Muscle layer of colon (tissue), 2 donors: ENCODE data around the gene TMEM43.

Experiments
- H3K27ac ChIP-seq: one replicate; pipeline ENCODE4 v1.7.0; 2013; ENCODE audit warnings: low read depth, mild to moderate bottlenecking, low read length, moderate library complexity
- H3K27me3 ChIP-seq, 2 donors: one replicate each; pipeline ENCODE4 v1.7.0; 2013; ENCODE audit warnings: low read length in 2 of 2, mild to moderate bottlenecking in 2 of 2; ENCODE audit not compliant: insufficient read depth in 2 of 2, control insufficient read depth in 1 of 2
- H3K36me3 ChIP-seq: one replicate; pipeline ENCODE4 v1.7.0; 2013; ENCODE audit warnings: mild to moderate bottlenecking, low read length; ENCODE audit not compliant: insufficient read depth
- H3K4me1 ChIP-seq: one replicate; pipeline ENCODE4 v1.7.0; 2013; ENCODE audit warnings: mild to moderate bottlenecking, low read length; ENCODE audit not compliant: insufficient read depth
- H3K4me3 ChIP-seq, 2 donors: one replicate each; pipeline ENCODE4 v1.7.0; 2013; ENCODE audit warnings: low read length in 2 of 2, low read depth in 1 of 2, mild to moderate bottlenecking in 1 of 2, moderate library complexity in 1 of 2
- H3K9ac ChIP-seq: one replicate; pipeline ENCODE4 v1.7.0; 2013; ENCODE audit warnings: low read length
- H3K9me3 ChIP-seq: one replicate; pipeline ENCODE4 v1.7.0; 2013; ENCODE audit warnings: mild to moderate bottlenecking, low read length
- donor health status: abdominal sarcoma.
- donor health status: Adenocarcinoma of cecum.

Gene TMEM43

DNA sequence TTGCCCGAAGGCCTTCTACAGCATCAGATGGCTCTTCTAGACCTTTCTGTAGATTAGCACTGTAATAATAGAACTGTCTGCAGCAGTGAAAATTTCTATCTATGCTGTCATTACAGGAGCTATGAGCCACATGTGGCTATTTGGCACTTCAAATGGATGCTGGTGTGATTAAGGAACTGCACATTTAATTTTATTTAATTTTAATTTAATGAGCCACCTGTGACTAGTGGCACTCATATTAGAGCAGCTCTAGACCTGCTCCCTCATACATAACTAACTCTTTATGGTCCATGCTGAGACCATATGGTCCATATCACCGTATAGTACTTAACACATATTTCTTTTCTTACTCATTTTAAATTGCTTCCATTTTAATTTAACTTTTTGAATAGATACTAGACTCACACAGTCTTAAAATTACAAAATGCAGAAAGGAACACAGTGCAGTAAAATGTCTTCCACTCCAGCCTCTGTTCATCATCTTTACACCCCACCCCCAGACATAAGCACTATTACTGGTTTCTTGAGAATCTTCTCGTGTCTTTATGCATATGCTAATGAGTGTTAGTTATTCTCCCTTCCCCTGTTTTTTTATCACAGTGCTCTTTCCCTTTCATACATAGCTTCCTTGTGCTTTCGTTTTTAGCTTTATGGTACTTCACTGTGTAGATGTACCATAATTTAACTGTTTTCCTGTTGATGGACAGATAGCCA lies 63.3 kb downstream of the TMEM43 start:
- Histone ChIP-seq H3K36me3 (peaks cover 28% of the 10 kb centered on the region), H3K9ac (no peak overlapping the region), H3K4me1 (no peaks in the 10 kb centered on the region), H3K27me3 (no peaks in the 10 kb centered on the region), H3K27ac (no peak overlapping the region), H3K9me3 (no peaks in the 10 kb centered on the region), H3K4me3 (no peak overlapping the region)
